ENCODE measurements around the gene SPAAR.
A peak's percentile ranks its signal among the peaks of the same experiment; 100 is the strongest.
"Not testable (repeated sequence)": the region's sequence is repeated elsewhere in the genome, so short reads cannot be mapped to it uniquely, and the experiment has no call there.

SPAAR gene

GRCh38 chr9:35923598-35923926 is 14.3 kb downstream of the SPAAR start:
- no peak for DNase-seq (ENCODE audit: low read depth)

GRCh38 chr9:35923927-35924763 is 14.9 kb downstream of the SPAAR start:
- DNase-seq (ENCODE audit: low read depth): no peak

GRCh38 chr9:35928591-35929452 is 19.5 kb downstream of the SPAAR start:
- DNase-seq (ENCODE audit: low read depth): no peak

- DNase-seq (ENCODE audit: low read depth): no peak
These were observed 20.1 kb downstream of the SPAAR start for GRCh38 chr9:35929453-35929718.

GRCh38 chr9:35930521-35930920 is 21.2 kb downstream of the SPAAR start:
- DNase-seq (ENCODE audit: low read depth): no peak

GRCh38 chr9:35930989-35931388 is 21.7 kb downstream of the SPAAR start:
- no peak for DNase-seq (ENCODE audit: low read depth)

GRCh38 chr9:35932735-35933134 is 23.4 kb downstream of the SPAAR start:
- DNase-seq (ENCODE audit: low read depth): no peak

- no peak for DNase-seq (ENCODE audit: low read depth)
These were observed 24.3 kb downstream of the SPAAR start for GRCh38 chr9:35933550-35934067.

GRCh38 chr9:35934069-35934468 is 24.8 kb downstream of the SPAAR start:
- not testable (repeated sequence) for DNase-seq (ENCODE audit: low read depth)

GRCh38 chr9:35935261-35935660 is 26.0 kb downstream of the SPAAR start:
- no peak for DNase-seq (ENCODE audit: low read depth)

- DNase-seq (ENCODE audit: low read depth): no peak
These were observed 26.6 kb downstream of the SPAAR start for GRCh38 chr9:35935755-35936509.

GRCh38 chr9:35937227-35937626 is 27.9 kb downstream of the SPAAR start:
- DNase-seq (ENCODE audit: low read depth): no peak

- no peak for DNase-seq (ENCODE audit: low read depth)
These were observed 29.4 kb downstream of the SPAAR start for GRCh38 chr9:35938474-35939356.

- no peak for DNase-seq (ENCODE audit: low read depth)
These were observed 30.5 kb downstream of the SPAAR start for GRCh38 chr9:35939679-35940250.

- peak; percentile 25 for DNase-seq (ENCODE audit: low read depth)
These were observed 31.4 kb downstream of the SPAAR start for GRCh38 chr9:35940458-35941407.

GRCh38 chr9:35942286-35942685 is 33.0 kb downstream of the SPAAR start:
- DNase-seq (ENCODE audit: low read depth): no peak

- DNase-seq (ENCODE audit: low read depth): no peak
These were observed 34.9 kb downstream of the SPAAR start for GRCh38 chr9:35944173-35944572.

- DNase-seq (ENCODE audit: low read depth): no peak
These were observed 35.6 kb downstream of the SPAAR start for GRCh38 chr9:35944841-35945240.

- peak; percentile 49 for DNase-seq (ENCODE audit: low read depth)
These were observed 36.2 kb downstream of the SPAAR start for GRCh38 chr9:35945341-35946018.

Measured in T follicular helper cell (primary cell).